Esophagus squamous epithelium (tissue), 5 donors: ENCODE measurements around the gene TOMM70. TPM values are rescaled to one million over a fixed set of nuclear protein-coding genes. Genes with fewer than 3 reads are reported as not detected.

Experiments
- DNase-seq: peaks from one replicate; lab custom pipeline; 2025; lab: John Stamatoyannopoulos, UW
- H3K27ac ChIP-seq, 4 donors: fragments of 200-600 bp; sonication (generic); one replicate each; pipeline ENCODE4 v1.5.1; 2016 to 2019; ENCODE audit warnings: mild to moderate bottlenecking in 1 of 4
- H3K27me3 ChIP-seq, 4 donors: fragments of 200-600 bp; sonication (generic); 1 replicate in 3 of 4; 2 replicates in 1 of 4; pipeline versions ENCODE4 v1.5.1 to v1.6.0; 2017 to 2021; ENCODE audit warnings: antibody characterized with exemption in 1 of 4
- H3K36me3 ChIP-seq, 3 donors: fragments of 200-600 bp; sonication (generic); one replicate each; pipeline ENCODE4 v1.5.1; 2016 to 2019
- H3K4me1 ChIP-seq, 3 donors: fragments of 200-600 bp; sonication (generic); one replicate each; pipeline ENCODE4 v1.5.1; 2017 to 2019
- H3K4me3 ChIP-seq, 4 donors: fragments of 200-600 bp; sonication (generic); 1 replicate in 3 of 4; 2 replicates in 1 of 4; pipeline ENCODE4 v1.5.1; 2016 to 2019; ENCODE audit warnings: mild to moderate bottlenecking in 2 of 4, moderate library complexity in 1 of 4
- H3K9me3 ChIP-seq, 3 donors: fragments of 200-600 bp; sonication (generic); one replicate each; pipeline ENCODE4 v1.5.1; 2016 to 2019
- POLR2A ChIP-seq, 4 donors: fragments of 450-650 bp; IDR thresholded peaks; one replicate each; pipeline ENCODE4 v1.6.1; 2017; ENCODE audit warnings: antibody characterized with exemption in 4 of 4, mild to moderate bottlenecking in 4 of 4, moderate library complexity in 3 of 4
- WGBS, 2 donors: methylation state at CpG; one replicate each; pipeline ENCODE4 v1.1.5; 2018; 5-methylcytosine and 5-hydroxymethylcytosine counted together
- intact Hi-C: fragments of 100-400 bp; cut with DNase I; formaldehyde crosslinking; loops from one replicate; pipeline ENCODE4 v1.15.0; 2022
- total RNA-seq, 4 donors: library from RNA; depleted of rRNA; stranded (reverse); fragments of >200 nt; gene quantifications; one replicate each; pipeline ENCODE4 v1.1.0, GENCODE V29; 2016
- TF ChIP-seq, protein P1 (sequence below), 6 experiments: fragments of 450-650 bp in 4 of 6; fragments of 200-600 bp in 2 of 6; sonication (generic) in 2 of 6; IDR thresholded peaks; one replicate each; pipeline ENCODE4 v1.5.1; 2016 to 2019; ENCODE audit warnings: antibody characterized with exemption in 6 of 6, mild to moderate bottlenecking in 4 of 6, moderate library complexity in 4 of 6
- donor health status: DM: yes; HTN: yes; CAD: no.

The TOMM70 gene
- total RNA-seq, 4 donors from 2014 or later, result 32.0 to 51.3 (median 44.3) TPM

DNA sequence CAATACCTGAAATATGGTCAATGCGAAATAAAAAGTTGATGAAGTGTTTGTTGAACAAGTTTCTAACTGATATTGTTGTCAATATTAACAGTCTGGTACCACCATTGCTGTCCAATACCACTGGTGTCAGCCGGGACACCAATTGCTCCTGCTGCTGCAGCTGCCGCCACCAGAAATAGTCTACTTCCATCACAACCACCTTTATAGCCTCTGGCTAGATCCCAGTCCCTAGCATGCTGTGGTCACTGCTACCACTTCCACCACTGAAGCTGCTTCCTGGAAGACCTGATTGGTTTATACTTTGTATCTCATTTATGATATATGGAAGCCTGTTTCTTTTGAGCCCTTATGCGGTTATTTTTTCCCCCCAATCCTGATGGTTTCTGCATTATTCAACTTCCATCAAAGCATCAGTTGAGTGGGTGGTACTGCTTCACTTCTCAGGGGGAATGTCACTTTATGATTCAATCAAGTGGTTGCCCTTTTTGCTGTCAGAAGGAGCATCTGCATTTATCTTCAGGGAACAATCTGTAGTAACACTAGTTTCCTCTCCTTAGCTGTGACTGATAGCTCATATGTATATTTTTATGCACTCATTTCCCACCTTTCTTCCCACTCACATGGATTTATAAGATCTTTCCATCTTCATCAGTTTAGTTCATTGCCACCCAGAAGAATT lies 12.2 kb upstream of the TOMM70 start:
- no peak overlapping the region for H3K4me3 ChIP-seq
- WGBS, 2 donors, result 91 to 96% methylated on average over 4 of the region's 4 CpGs

DNA sequence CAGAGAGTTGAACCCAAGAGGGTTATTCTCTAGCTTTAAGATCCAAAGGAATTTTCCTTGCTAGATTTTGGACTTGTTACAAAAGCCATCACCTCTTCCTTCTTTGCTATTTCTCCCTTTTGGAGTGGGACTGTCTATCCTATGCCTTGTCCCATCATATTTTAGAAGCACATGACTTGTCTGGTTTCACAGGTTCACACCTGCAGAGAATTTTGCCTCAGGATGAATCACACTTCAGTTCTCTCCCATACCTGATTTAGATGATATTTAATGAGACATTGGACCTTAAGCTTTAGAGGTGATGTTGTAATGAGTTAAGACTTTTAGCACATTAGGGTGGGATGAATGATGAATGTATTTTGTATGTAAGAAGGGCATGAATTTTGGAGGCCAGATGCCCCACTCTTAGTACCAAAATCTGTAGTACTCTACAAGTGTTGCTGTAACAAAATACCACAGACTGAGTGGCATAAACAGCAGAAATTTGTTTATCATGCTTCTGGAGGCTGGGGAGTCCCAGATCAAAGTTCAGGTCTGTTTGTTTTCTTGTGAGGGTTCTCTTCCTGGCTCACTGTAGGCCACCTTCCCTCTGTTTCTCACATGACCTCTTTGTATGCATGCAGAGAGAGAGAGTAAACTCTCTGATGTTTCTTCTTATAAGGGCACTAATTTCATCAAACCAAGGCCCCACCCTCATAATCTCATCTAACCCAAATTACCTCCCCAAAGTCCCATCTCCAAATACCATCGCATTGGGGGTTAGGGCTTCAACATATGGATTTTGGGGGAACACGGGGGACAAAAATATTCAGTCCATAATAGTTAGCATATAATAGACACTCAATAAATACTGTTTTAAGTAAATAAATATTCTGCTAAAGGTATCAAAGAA lies 10.4 kb upstream of the TOMM70 start:
- no peaks in the 10 kb centered on the region for H3K4me1 ChIP-seq
- no peak overlapping the region for H3K27ac ChIP-seq
- H3K27me3 ChIP-seq, result no peaks in the 10 kb centered on the region
- DNase-seq, result no peak
- intact Hi-C loops, result no loop called here
- H3K9me3 ChIP-seq, result no peaks in the 10 kb centered on the region
- no peak for TF ChIP-seq POLR2A (IDR thresholded peaks at IDR 0.05)
- TF ChIP-seq, protein P1, sequence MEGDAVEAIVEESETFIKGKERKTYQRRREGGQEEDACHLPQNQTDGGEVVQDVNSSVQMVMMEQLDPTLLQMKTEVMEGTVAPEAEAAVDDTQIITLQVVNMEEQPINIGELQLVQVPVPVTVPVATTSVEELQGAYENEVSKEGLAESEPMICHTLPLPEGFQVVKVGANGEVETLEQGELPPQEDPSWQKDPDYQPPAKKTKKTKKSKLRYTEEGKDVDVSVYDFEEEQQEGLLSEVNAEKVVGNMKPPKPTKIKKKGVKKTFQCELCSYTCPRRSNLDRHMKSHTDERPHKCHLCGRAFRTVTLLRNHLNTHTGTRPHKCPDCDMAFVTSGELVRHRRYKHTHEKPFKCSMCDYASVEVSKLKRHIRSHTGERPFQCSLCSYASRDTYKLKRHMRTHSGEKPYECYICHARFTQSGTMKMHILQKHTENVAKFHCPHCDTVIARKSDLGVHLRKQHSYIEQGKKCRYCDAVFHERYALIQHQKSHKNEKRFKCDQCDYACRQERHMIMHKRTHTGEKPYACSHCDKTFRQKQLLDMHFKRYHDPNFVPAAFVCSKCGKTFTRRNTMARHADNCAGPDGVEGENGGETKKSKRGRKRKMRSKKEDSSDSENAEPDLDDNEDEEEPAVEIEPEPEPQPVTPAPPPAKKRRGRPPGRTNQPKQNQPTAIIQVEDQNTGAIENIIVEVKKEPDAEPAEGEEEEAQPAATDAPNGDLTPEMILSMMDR (IDR thresholded peaks at IDR 0.05), result no peak
- H3K4me3 ChIP-seq, result no peak overlapping the region
- H3K36me3 ChIP-seq, result no peaks in the 10 kb centered on the region
- 76 to 100% methylated on average over 2 of the region's 2 CpGs for WGBS, 2 donors

More for the DNA sequence above, 12.2 kb upstream of the TOMM70 start:
- Histone ChIP-seq H3K27ac (no peak overlapping the region), H3K4me1 (no peaks in the 10 kb centered on the region), H3K9me3 (no peaks in the 10 kb centered on the region), H3K27me3 (no peaks in the 10 kb centered on the region), H3K36me3 (no peaks in the 10 kb centered on the region)
- intact Hi-C loops, result no loop called here
- DNase-seq, result no peak
- no peak for TF ChIP-seq POLR2A (IDR thresholded peaks at IDR 0.05)
- TF ChIP-seq, protein P1 (IDR thresholded peaks at IDR 0.05), result no peak

DNA sequence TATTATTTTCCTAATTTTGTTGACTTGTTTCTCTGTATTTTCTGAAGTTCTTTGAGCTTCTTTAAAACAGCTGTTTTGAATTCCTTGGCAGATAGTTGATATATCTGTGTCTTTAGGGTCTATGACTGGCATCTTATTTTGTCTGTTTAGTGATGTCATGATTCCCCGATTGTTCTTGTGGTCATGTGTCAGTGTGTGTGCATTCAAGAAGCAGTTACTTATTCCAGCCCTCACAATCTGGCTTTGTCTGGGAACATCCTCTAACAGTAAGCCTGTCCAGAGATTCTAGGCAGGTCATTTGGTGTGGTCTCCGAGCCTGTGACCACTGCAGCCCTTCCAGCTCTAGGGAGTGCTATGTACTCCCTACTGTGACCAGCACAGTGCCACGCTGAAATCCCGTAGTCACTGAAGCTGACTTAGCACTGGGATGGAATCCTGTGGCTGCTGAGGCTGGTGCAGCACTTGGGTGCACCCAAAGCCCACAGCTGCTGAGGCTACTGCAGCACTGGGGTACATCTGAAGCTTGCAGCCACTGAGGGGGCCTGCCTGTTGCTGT lies 7.2 kb upstream of the TOMM70 start:
- H3K4me1 ChIP-seq, result peaks cover 0 to 12% (median 6%) of the 10 kb centered on the region in 3 donors
- H3K9me3 ChIP-seq, result no peaks in the 10 kb centered on the region
- TF ChIP-seq, protein P1 (IDR thresholded peaks at IDR 0.05), result no peak
- TF ChIP-seq POLR2A (IDR thresholded peaks at IDR 0.05), result no peak
- DNase-seq, result no peak
- 82 to 100% methylated on average over 1 to 2 of the region's 4 CpGs for WGBS, 2 donors
- H3K36me3 ChIP-seq, result no peaks in the 10 kb centered on the region
- no peaks in the 10 kb centered on the region for H3K27me3 ChIP-seq
- no peak overlapping the region for H3K4me3 ChIP-seq
- intact Hi-C loops, result no loop called here
- no peak overlapping the region for H3K27ac ChIP-seq

DNA sequence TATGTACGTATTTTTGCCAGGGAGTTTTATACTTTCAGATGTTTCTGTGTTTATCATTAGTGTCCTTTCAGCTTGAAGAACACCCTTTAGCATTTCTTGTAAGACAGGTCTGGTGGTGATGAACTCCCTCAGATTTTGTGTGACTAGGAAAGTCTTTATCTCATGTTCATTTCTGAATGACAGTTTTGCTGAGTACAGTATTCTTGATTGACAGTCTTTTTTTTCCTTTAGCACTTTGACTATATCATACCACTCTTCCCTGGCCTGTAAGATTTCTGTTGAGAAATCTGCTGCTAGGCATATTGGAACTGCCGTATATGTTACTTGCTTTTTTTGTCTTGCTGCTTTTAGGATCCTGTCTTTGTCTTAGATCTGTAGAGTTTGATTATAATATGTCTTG lies 6.3 kb upstream of the TOMM70 start:
- H3K9me3 ChIP-seq, result no peaks in the 10 kb centered on the region
- no peak overlapping the region for H3K4me3 ChIP-seq
- TF ChIP-seq, protein P1 (IDR thresholded peaks at IDR 0.05), result no peak
- no peak for TF ChIP-seq POLR2A (IDR thresholded peaks at IDR 0.05)
- H3K36me3 ChIP-seq, result no peaks in the 10 kb centered on the region
- H3K4me1 ChIP-seq, result peaks cover 0 to 21% (median 13%) of the 10 kb centered on the region in 3 donors
- H3K27ac ChIP-seq, result no peak overlapping the region
- DNase-seq, result no peak
- WGBS, 2 donors, result 72 to 74% methylated on average over 2 of the region's 2 CpGs
- no peaks in the 10 kb centered on the region for H3K27me3 ChIP-seq
- intact Hi-C loops, result no loop called here

DNA sequence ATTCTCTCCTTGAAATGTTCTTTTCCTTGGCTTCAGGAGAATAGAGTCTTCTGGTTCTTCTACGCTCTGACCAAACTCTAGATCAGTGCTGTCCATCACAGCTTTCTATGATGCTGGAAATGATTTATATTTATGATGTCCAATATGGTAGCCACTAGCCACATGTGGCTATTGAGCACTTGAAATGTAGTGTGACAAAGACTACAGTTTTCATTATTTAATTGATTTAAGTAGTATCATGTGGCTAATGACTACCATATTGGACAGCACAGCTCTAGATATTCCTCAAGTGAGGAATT lies 3.3 kb upstream of the TOMM70 start:
- no peak overlapping the region for H3K27ac ChIP-seq
- peaks cover 10 to 38% (median 22%) of the 10 kb centered on the region in 3 donors for H3K4me1 ChIP-seq
- 94% methylated on average over 1 of the region's 1 CpG for WGBS, 2 donors
- H3K36me3 ChIP-seq, result no peaks in the 10 kb centered on the region
- H3K9me3 ChIP-seq, result no peaks in the 10 kb centered on the region
- H3K4me3 ChIP-seq, result no peak overlapping the region
- no peak for DNase-seq
- intact Hi-C loops, result no loop called here
- TF ChIP-seq, protein P1 (IDR thresholded peaks at IDR 0.05), result no peak
- TF ChIP-seq POLR2A (IDR thresholded peaks at IDR 0.05), result no peak
- no peaks in the 10 kb centered on the region for H3K27me3 ChIP-seq
